PFSK-1 (cell line): ENCODE results near the gene LDHA.

ENCODE experiments used
- FOXP2 ChIP-seq: optimal IDR thresholded peaks from 2 replicates; pipeline ENCODE3; 2011; ENCODE audit warnings: borderline replicate concordance, control low read depth, inconsistent platforms; ENCODE audit not compliant: insufficient read depth; ENCODE audit errors: extremely low read length, extremely low read depth
- POLR2AphosphoS5 ChIP-seq: IDR thresholded peaks from 2 replicates; pipeline ENCODE4 v1.6.1; 2012; ENCODE audit warnings: low read depth, mild to moderate bottlenecking, control low read depth, low read length, moderate library complexity
- REST ChIP-seq, 2 experiments: IDR thresholded peaks; 2 replicates each; pipeline versions ENCODE4 v1.6.1 to v1.8.0; 2011 to 2012; ENCODE audit warnings: low read depth in 2 of 2, low read length in 2 of 2, control low read depth in 1 of 2, inconsistent platforms in 1 of 2, mild to moderate bottlenecking in 1 of 2, moderate library complexity in 1 of 2; ENCODE audit not compliant: insufficient read depth in 1 of 2

- TF ChIP-seq REST (IDR thresholded peaks at IDR 0.05; ENCODE audit: insufficient read depth in 1 of 2, low read depth in 2 of 2, low read length in 2 of 2) (peak in 1 of 2 experiments; percentile 43; a peak in 1 of 4 replicates), POLR2AphosphoS5 (peak; percentile 99), FOXP2 (peak; percentile 93)
These were observed at the start of gene LDHA for GRCh38 chr11:18394275-18394927.
